HG03558 (cell line): ENCODE results near the gene PRDM16.
"Not testable (repeated sequence)": the region's sequence is repeated elsewhere in the genome, so short reads cannot be mapped to it uniquely, and the experiment has no call there.

ENCODE experiments used
- ATAC-seq: cut with Tn5 transposase; IDR thresholded peaks from one replicate; pipeline ENCODE4 v1.9.1; 2021; ENCODE audit warnings: moderate number of reproducible peaks; ENCODE audit not compliant: unreplicated experiment; ENCODE audit errors: extremely low read depth

Gene PRDM16

GRCh38 chr1:3278416-3279181 lies 209.6 kb downstream of the PRDM16 start:
- no peak for ATAC-seq

GRCh38 chr1:3279182-3279470 lies 210.1 kb downstream of the PRDM16 start:
- ATAC-seq, result no peak

GRCh38 chr1:3281735-3282134 lies 212.7 kb downstream of the PRDM16 start:
- ATAC-seq, result no peak

- no peak for ATAC-seq
Measured at GRCh38 chr1:3282186-3282585, 213.2 kb downstream of the PRDM16 start.

- ATAC-seq, result no peak
Measured at GRCh38 chr1:3282656-3283430, 213.8 kb downstream of the PRDM16 start.

- ATAC-seq, result no peak
Measured at GRCh38 chr1:3283849-3284248, 214.8 kb downstream of the PRDM16 start.

- ATAC-seq, result no peak
Measured at GRCh38 chr1:3284691-3285090, 215.7 kb downstream of the PRDM16 start.

GRCh38 chr1:3285106-3285740 lies 216.2 kb downstream of the PRDM16 start:
- ATAC-seq, result no peak

- not testable (repeated sequence) for ATAC-seq
Measured at GRCh38 chr1:3287095-3287494, 218.1 kb downstream of the PRDM16 start.

- ATAC-seq, result no peak
Measured at GRCh38 chr1:3287656-3288160, 218.7 kb downstream of the PRDM16 start.

- ATAC-seq, result no peak
Measured at GRCh38 chr1:3289502-3289901, 220.5 kb downstream of the PRDM16 start.

GRCh38 chr1:3290438-3290837 lies 221.4 kb downstream of the PRDM16 start:
- ATAC-seq, result no peak

- ATAC-seq, result no peak
Measured at GRCh38 chr1:3290915-3291314, 221.9 kb downstream of the PRDM16 start.

- ATAC-seq, result no peak
Measured at GRCh38 chr1:3292051-3292722, 223.2 kb downstream of the PRDM16 start.

- ATAC-seq, result no peak
Measured at GRCh38 chr1:3292868-3293562, 224.0 kb downstream of the PRDM16 start.

GRCh38 chr1:3293563-3294080 lies 224.6 kb downstream of the PRDM16 start:
- no peak for ATAC-seq

- no peak for ATAC-seq
Measured at GRCh38 chr1:3294450-3294849, 225.4 kb downstream of the PRDM16 start.

GRCh38 chr1:3295846-3296245 lies 226.8 kb downstream of the PRDM16 start:
- no peak for ATAC-seq

- no peak for ATAC-seq
Measured at GRCh38 chr1:3296326-3296725, 227.3 kb downstream of the PRDM16 start.

- ATAC-seq, result no peak
Measured at GRCh38 chr1:3296826-3297225, 227.8 kb downstream of the PRDM16 start.
